ENCODE measurements around the gene RAB26.
"Not testable (repeated sequence)": the region's sequence is repeated elsewhere in the genome, so short reads cannot be mapped to it uniquely, and the experiment has no call there.

Gene RAB26

DNA sequence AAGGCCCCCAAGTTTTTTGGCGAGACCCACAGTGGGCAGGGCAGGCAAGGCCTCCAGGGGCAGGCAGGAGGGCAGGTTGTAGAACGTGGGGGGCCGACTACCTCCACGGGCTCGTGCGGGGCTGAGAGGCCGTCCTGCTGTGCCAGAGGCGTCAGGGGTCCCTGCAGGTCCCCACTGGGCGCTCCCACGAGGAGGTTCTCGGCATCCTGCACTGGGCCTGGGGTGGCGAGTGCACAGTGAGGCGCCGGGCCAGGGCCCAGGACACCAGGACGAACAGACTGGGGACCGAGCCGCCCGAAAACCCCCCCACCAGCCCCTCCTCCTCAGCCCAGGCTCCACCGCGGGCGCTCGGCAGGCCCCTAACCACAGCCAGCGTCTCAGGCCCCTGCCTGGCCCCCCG lies 32.0 kb upstream of the RAB26 start:
- not testable (repeated sequence) for DNase-seq (ENCODE audit: low read depth, low spot score)

- DNase-seq (ENCODE audit: low read depth, low spot score), result not testable (repeated sequence)
These were observed 31.1 kb upstream of the RAB26 start for GRCh38 chr16:2117341-2117740.

DNA sequence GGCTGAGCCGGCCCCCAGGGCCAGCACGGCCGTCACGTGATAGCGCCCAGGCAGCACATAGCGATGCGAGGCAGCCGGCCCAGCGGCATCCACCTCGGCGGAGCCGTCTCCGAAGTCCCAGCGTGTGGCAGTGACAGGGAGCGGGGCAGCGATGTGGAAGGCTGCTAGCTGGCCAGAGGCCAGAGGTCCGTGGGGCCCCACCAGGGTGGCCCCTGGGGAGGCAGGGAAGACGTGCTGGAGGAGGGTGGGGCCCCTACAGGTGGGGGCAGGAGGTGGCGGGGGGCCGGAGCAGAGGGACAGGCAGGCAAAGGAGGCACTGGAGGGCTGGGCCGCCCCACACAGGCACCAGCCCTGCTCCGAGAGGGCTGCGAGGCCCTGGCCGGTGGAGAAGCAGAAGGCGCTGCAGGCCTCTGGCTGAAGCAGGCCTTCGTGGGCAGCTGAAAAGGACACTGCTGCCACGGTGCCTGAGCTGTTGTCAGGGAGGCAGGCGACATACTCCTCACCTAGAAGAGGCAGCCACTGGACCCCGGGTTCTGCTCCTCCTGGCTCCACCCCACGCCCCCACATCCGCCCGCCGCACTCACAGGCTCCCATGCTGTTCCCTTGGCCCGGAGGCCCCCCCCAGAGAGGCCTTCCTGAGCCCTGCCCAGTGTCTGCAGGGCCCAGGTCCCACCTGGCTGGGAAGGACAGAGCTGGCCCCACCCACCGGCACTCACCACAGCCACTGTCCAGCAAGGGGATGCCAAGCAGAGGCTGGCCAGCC lies 30.3 kb upstream of the RAB26 start:
- DNase-seq (ENCODE audit: low read depth, low spot score), result not testable (repeated sequence)

DNA sequence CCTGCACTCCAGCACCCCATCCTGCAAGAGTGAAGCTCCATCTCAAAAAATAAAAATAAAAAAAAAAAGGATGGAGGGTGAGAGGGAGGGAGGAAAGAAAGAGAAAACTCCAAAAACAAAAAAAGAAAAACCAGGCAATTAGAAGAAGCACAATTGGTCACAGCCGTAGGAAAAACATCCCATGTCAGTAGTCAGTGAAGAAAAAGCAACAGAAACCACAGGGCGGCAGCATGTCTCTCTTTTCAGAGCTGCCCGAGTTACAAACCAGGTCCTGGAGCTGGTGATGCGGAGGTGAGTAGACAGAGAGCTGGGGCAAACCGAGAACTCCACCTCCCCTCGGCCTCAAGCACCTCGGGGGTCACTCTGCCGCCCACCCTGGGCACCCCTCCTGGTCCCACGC lies 27.1 kb upstream of the RAB26 start:
- not testable (repeated sequence) for DNase-seq (ENCODE audit: low read depth, low spot score)

GRCh38 chr16:2121853-2122252 lies 26.6 kb upstream of the RAB26 start:
- DNase-seq (ENCODE audit: low read depth, low spot score), result no peak

GRCh38 chr16:2122429-2122828 lies 26.0 kb upstream of the RAB26 start:
- no peak for DNase-seq (ENCODE audit: low read depth, low spot score)

DNA sequence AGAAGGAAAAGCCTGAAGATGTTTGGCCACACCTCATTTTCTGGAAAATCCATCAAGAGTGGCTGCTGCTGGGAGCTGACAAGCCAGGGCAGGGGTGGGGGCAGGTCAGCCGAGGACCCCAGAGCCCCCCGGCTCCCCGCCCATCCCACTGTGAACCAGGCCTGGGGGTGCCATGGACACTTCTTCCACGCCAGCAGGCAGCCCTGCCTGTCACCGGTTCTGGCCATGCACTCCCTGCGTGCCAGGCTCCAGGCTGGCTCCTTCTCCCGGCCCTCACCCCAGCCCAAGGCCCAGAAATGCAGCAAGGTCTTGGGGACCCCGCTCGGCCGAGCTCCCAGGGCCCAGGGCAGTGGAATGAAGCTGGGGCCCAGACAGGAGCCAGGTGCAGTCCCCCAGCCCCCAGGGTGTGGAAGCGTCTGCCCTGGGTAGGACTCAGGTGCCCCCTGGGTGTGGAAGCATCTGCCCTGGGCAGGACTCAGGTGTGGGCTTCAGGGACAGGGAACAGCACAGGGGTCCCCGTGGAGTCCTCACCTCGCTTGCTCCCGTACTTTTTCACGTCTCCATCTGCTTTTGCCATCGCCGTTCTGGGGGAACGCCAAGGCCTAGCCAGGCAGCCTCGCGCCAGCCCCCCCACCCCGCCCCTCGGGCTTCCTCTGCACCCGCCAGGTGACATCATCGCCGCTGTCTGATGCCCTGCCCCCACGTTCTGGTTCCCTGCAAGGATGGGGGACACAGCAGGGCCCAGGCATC lies 25.3 kb upstream of the RAB26 start:
- not testable (repeated sequence) for DNase-seq (ENCODE audit: low read depth, low spot score)

DNA sequence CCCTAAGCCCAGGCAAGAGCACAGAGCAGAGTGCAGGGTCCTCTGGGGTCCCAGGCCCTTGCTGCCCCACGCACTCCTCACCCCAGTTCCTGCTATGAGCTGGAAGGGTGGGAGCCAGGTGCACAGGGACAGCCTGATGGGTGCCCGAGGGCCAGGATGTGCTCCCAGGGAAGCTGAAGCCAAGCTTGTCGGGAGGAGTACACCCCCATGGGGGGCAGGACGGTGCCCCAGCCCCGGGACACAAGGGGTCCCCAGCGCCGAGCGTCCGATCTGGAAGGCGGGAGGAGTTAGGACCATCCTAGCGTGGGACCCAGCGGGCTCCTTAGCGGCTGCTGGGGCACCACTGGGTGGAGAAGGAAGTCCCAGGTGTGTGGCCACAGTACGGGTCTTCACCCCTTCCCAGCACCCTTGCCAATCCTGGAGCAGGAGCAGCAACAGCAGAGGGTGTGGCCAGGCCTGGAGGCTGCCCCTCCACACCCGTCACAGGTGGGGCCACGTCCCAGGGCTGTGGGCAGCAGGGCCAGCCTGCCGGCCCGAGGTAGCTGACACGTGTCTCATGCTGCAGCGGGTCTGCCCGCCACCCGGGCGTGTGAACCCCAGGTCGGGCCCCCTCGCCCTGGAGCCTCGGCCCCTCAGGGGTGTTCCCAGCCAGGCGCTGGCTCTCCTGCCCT lies 24.6 kb upstream of the RAB26 start:
- DNase-seq (ENCODE audit: low read depth, low spot score), result not testable (repeated sequence)

DNA sequence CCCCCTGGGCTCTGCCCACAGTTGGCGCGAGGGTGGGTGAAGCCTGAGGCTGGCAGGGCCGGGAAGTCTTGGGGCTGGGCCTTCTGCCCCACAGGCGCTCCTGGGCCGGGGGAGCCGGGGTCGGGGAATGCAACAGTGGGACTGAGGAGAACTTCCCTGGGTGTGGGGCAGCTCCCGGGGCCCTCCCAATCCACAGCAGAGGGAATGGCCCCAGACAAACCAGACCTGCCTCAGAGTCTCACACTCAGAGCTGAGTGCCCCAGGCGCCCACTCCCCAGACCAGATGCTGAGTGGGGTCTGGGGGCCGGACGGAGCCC lies 24.1 kb upstream of the RAB26 start:
- DNase-seq (ENCODE audit: low read depth, low spot score), result not testable (repeated sequence)

DNA sequence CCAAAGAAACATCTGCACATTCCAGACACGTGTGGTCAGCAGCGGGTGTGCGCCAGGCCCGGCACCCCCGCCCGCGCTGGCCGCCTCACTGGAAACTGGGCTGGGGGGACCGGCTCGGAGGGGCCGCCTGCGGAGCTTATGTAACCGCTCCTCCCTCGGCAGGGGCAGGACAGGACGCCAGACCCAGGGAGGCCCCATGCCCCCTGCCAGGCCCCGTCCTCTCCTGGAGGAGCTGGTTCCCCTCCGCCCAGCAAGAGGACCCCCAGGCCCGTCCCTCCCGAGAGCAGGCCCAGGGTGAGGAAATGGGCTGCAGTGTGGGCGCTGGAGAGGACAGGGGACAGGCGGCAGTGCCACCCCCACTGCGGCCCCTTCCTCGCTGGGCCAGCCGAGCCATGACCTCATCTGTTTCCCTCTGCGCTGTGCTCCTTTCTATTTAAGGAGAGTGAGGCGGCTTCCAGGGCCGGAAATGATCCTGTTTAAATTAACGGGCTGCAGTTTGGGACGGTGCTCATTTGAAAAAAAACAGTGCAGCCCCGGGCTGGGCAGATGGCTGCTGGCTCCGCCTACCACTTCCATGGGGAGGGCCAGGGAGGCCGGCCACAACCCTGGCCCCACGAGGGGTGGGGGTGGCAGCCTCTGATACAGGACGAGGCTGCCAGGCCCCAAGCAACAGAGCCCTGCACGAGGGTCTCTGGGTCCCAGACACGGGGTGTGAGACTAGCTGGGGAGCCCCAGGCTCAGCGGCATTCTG lies 23.6 kb upstream of the RAB26 start:
- DNase-seq (ENCODE audit: low read depth, low spot score), result not testable (repeated sequence)

DNA sequence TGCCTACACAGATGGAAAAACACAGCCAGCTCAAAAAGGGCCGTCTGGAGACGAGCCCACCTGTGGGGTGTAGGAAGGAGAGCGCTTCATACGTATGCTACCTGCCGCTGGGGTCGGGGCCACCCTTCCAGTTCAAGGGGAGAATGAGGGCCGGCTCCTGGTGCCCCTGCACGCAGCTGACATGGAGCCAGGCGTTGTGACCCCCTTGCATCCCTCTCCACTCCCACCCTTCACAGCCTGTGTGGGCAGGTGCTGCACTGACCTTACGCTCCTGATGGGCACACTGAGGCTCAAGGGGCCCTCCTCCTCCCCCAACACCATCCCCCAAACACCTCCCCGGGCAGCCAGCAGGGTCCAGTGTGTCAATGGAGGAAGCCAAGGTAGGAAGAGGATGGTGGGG lies 22.8 kb upstream of the RAB26 start:
- not testable (repeated sequence) for DNase-seq (ENCODE audit: low read depth, low spot score)

DNA sequence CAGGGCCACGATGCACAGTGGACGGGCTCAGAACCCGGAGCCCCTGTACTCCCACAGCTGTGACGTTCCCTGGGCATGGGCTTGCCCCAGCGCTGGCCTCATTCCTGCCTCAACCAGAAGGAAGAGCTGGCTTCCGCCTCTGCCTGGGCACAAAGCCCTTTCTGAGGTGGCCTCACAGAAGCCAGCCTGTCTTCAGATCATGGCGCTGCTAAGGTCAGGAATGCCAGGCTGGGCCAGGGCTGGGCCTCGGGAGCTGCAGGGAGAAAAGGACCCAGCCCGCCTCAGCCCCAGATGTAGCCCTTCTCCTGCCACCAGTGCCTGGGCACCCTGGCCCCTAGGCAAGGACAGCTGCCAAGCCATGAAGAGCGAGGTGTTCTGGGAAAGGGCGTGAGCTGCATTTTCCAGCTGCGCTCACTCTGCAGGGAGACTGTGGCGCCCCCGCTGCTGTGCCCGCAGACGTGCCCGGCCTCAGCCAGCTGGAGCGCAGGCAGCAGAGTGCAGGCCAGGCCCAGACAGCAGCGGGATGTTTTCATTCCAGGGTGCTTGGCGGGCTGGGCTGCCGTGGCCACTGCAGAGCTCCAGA lies 22.2 kb upstream of the RAB26 start:
- DNase-seq (ENCODE audit: low read depth, low spot score), result not testable (repeated sequence)

GRCh38 chr16:2126928-2127556 lies 21.4 kb upstream of the RAB26 start:
- DNase-seq (ENCODE audit: low read depth, low spot score), result not testable (repeated sequence)

DNA sequence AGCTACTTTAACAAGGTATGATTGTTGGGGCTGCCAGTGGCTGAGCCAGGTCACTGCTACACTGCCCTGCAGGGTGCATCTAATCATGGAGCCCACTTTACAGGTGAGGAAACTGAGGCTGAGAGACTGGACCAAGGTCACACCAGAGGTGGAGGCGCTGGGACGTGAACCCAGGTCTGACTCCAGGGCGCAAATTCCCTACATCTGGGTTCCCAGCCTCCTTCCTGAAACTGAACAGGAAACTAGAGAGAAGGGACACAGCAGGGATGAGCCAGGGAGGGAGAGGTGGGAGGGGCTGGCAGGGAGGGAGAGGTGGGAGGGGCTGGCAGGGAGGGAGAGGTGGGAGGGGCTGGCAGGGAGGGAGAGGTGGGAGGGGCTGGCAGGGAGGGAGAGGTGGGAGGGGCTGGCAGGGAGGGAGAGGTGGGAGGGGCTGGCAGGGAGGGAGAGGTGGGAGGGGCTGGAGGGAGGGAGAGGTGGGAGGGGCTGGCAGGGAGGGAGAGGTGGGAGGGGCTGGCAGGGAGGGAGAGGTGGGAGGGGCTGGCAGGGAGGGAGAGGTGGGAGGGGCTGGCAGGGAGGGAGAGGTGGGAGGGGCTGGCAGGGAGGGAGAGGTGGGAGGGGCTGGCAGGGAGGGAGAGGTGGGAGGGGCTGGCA lies 20.7 kb upstream of the RAB26 start:
- DNase-seq (ENCODE audit: low read depth, low spot score), result not testable (repeated sequence)

DNA sequence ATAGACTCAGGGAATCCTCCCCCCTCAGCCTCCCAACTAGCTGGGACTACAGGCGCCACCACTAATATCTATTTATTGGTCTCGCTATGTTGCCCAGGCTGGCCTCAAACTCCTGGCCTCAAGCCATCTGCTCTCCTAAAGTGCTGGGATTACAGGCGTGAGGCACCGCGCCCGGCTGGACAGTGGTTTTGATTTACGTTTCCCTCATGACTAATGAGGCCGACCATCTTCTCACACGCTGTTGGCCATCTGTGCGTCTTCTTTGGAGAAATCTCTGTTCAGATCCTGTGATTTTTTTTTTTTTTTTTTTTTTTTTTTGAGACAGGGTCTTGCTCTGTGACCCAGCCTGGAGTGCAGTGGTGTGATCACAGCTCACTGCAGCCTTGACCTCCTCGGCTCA lies 19.2 kb upstream of the RAB26 start:
- DNase-seq (ENCODE audit: low read depth, low spot score), result not testable (repeated sequence)

DNA sequence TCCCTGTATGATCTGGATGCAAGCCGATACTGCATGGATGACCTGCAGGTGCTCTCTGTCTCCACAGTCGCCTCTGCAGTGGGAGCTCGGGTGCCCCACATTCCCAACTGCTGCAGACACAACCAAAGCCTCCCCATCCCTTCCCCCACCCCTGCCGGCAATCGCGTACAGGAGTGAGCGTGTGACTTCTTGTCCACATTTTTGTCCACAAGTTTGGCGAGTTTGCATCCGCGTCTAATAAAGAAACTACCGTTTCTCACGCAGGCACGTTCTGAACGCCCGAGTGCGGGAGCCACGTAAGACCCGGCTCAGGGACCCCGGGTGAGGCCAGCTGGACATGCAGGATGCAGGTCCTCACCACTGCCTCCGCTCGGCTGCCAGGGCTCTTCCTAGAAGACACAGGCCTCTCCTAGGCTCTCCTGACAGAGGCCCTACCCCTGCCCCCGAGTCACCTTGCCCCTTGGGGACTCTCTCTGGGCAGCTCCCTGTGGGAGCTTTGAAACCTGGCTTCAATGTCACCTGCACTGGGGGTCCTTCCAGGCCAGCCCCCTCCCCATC lies 18.5 kb upstream of the RAB26 start:
- not testable (repeated sequence) for DNase-seq (ENCODE audit: low read depth, low spot score)

GRCh38 chr16:2133797-2134196 lies 14.6 kb upstream of the RAB26 start:
- not testable (repeated sequence) for DNase-seq (ENCODE audit: low read depth, low spot score)

GRCh38 chr16:2135071-2135470 lies 13.4 kb upstream of the RAB26 start:
- DNase-seq (ENCODE audit: low read depth, low spot score), result not testable (repeated sequence)

DNA sequence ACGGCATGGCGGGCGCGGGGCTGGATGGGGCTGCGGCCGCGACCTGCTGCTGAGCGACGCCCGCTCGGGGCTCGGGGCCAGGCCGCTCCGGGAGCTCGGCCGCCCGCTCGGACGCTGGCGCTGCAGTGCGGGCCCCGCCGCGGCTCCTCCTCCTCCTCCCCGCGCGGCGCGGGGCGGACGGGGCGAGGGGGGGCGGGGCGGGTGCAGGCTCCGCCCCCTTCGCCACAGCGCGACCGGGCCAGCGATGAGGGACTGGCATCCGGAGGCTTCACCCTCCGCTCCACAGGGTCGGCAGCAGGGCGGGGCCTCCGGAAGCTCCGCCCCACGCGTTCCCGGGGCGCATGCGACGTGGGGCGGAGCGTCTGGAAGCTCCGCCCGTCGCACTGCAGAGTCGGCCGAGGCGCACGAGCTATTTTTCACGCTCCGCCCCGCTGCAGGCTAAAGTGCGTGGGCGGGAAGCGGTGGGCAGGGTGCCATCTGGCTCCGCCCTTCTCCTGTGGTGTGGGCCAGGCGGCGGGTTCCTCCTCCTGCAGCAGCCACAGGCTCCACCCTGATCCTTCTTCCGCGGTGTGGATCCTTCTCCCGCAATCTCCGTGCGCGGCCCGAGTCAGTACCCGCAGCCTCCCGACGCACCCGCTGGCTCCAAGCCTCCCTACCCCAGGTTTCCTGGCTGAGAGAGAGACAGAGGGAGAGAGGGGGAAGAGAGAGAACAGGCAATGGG lies 12.5 kb upstream of the RAB26 start, which contains the start of gene PKD1:
TSS of gene PKD1 (minus strand) at position 129 of the 721 bp plus-strand sequence. CDS start 209 bp downstream, outside the sequence.
- DNase-seq (ENCODE audit: low read depth, low spot score), result not testable (repeated sequence)

Data from iPS DF 19.7 (cell line).